ENCODE data around the gene C1QTNF8.
"Not testable (repeated sequence)": the region's sequence is repeated elsewhere in the genome, so short reads cannot be mapped to it uniquely, and the experiment has no call there.

Gene C1QTNF8

GRCh38 chr16:1091992-1092552 is 4.0 kb downstream of the C1QTNF8 start:
- DNase-seq = no peak

GRCh38 chr16:1090620-1091587 is 5.1 kb downstream of the C1QTNF8 start:
- no peak for DNase-seq

DNA sequence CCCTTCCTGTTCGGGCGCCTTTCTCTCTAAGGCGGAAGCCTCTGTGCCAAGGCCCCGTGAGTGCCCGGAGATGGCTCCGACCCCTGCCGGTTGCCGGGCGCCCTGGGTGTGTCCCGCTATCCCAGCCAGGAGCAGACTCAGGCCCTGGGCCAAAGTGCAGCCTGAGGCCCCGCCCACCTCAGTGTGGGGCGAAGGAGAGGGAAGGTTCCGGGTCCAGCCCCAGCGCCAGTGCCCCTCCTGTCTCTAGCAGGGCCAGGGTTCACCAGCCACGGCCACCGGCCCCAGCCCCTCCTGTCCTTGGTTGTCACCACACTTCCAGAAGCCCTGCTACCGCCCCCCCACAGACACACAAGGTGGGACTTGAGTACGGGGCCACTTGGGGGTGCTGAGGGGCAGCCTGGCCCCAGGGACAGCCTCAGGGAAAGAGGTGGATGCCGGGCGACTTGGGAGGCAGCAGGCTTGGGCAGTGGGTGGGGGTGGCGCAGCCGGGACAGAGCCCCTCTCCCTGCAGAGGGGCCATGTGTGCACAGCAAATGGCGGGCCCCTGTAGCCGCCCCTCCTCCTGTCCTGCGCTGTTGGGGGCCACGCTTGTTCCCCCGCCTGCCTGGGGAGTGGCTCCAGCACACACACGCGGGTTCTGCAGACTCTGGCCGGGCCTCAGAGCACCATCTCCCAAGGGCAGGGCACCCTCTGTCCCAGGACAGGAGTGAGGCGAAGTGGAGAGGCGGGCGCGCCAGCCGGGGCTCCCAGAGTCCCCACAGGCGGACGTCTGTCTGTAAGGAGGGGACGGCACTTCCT is 6.0 kb downstream of the C1QTNF8 start:
- DNase-seq = no peak

DNA sequence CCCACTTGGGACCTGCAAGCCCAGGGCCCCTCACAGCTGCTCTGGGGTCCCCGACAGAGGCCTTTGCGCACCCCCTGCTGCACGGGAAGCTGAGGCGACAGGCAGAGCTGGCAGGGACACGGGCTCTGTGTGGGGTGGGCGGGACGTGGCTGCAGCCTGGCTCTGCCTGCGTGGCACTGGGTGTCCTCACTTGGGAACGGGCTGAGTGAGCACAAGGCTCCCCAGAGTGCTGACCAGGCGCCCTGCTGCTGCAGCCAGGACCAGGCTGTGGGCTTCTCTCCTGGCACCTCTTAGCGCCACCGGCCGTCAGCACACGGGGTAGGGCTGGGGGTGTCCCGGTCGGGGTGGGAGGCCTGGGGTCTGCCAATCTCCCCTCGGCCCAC is 6.6 kb downstream of the C1QTNF8 start:
- no peak for DNase-seq

- DNase-seq = no peak
Observed at GRCh38 chr16:1088295-1089170, 7.5 kb downstream of the C1QTNF8 start.

- DNase-seq = not testable (repeated sequence)
Observed at GRCh38 chr16:1086443-1086842, 9.6 kb downstream of the C1QTNF8 start.

GRCh38 chr16:1084971-1085370 is 11.1 kb downstream of the C1QTNF8 start:
- no peak for DNase-seq

DNA sequence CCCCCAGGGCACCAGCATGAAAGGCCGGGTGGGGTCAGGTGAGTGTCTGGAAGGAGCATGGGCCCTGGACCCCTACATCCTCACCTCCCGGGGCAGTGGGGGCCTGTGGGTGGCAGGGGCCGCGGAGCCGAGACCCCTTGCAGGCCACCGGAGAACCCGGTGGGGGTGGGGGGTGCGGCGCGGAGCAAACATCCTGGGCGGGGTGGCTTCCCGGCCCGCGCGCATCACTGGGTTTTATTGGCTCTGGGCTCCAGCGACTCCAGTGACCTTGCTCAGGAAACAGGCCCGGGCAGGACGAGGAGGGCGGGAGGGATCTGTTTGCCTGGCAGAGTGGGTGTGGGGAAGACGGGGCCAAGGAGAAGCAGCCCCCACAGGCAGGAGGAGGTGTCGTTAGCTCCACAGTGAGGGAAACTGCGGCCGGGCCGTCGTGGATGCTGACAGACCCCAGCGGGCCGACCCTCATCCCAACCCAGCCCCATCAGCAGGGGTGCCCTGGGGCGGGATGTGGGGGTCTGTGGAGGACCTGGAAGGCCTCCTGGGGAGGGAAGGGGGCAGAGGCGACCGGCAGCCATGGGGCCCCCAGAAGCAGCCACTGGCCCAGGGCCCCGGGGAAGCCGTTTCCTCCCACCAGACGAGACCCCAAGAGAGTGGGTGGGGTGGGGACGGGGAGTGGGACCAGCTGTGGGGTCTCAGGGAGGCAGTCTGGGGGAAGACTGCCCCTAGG is 12.9 kb downstream of the C1QTNF8 start:
- DNase-seq = no peak

GRCh38 chr16:1082266-1082951 is 13.6 kb downstream of the C1QTNF8 start:
- no peak for DNase-seq

- DNase-seq = no peak
Observed at GRCh38 chr16:1081734-1082265, 14.2 kb downstream of the C1QTNF8 start.

DNA sequence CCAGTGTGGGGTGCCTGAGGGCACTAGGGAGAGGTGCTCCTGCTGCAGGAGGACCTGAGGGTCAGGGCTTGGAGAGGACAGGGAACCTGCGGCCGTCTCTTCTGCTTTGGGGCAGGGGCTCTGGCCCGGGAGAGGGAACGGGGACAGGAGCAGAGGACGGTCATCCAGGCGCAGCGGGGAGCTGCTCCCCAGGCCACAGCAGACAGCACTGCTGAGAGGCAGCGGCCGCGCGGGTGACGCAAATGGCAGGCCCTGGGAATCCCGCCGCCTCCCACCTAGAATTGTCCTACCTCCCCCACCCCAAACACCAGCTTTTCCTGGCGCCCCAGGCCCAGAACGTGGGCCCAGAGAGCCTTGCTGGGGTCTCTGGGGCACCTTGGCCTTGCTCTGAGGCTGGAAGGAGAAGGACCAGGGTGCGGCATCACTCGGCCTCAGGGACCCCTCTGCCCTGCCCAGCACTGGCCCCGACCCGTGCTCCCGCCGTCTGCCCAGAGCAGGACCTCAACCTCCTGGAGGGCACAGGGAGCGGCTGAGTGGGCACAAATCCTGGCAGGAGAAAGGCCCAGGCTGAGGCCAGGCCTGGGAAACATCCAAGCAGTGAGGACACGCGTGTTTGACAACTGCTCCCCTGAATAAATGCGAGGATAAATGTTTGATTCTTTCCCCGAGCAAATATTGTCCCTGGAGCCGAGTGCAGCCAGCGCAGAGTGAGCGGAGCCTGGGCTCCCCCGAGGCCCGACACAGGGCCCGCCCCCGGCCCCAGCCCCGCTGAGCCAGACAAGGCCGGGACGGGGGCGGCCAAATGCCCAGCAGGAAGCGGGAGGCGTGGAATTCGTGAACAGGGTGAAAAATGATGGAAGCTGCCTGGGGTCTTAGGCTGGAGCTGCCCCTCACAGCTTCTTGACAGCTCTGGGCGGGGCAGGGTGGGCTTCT is 15.0 kb downstream of the C1QTNF8 start:
- no peak for DNase-seq

DNA sequence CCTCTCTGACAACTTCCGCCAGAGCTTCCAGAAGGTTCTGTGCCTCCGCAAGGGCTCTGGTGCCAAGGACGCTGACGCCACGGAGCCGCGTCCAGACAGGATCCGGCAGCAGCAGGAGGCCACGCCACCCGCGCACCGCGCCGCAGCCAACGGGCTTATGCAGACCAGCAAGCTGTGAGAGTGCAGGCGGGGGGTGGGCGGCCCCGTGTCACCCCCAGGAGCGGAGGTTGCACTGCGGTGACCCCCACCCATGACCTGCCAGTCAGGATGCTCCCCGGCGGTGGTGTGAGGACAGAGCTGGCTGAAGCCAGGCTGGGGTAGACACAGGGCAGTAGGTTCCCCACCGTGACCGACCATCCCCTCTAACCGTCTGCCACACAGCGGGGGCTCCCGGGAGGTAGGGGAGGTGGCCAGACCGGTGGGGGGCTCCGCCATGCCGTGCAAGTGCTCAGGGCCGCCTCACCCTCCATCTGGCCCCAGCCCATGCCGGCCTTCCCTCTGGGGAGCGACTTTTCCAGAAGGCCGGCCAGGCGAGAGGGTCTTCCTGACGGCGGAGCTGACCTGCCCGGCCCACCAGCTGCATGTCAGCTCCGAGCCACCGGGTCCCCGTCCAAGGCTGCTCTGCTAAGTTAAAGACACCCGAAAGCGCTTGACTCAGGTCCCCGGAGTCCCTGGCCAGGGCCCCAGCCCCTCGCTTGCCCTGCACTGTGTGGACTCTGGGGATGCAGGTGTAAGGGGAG is 16.1 kb downstream of the C1QTNF8 start:
- no peak for DNase-seq

GRCh38 chr16:1079341-1079740 is 16.7 kb downstream of the C1QTNF8 start:
- no peak for DNase-seq

DNA sequence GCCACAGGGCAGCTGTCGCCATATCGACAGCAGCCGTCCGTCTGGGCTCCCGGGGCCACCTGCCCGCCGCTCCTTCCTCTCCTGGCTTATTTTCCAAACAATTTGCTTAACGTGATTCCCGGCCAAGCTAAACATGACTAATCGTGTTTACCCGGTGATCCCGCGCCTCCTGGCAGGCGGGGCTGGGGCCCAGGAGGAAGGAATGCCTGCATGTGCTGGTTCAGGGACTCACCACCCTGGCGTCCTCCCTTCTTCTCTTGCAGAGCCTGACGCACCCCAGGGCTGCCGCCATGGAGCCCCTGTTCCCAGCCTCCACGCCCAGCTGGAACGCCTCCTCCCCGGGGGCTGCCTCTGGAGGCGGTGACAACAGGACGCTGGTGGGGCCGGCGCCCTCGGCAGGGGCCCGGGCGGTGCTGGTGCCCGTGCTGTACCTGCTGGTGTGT is 17.4 kb downstream of the C1QTNF8 start:
- no peak for DNase-seq

DNA sequence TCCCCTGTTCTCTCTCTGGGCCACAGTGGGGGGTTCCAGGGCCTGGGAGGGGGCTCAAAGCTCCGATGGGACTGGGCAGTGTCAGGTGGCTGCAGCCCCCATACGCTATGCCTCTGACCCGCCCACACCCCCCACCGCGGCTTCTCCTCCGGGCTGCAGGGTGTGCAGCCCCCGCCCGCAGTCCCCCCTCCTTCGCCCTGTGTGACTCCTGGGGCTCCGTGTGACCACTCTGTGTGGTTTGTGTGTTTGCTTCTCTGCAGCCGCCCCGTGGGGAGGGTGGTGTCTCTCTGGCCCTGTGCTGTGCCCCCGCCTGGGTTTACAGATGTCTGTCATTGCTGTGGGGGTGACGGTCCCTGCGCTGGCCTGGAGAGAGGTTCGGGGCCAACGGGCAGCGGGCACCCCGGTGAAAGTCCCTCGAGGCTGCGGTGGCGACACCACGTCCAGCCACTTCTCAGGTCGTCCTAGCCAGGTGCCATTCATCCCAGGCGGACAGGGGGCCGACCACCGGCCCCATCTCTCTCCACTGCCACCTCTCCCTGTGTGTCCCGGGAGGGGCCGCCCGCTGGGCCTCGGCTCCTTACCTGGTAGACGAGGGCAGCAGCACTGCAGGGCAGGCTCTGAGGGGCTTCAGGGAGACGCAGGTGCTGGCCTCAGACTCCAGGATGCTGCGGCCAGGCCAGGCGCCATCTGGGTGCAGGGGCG is 18.0 kb downstream of the C1QTNF8 start:
- no peak for DNase-seq

- DNase-seq = no peak
Observed at GRCh38 chr16:1076801-1077576, 19.1 kb downstream of the C1QTNF8 start.

- DNase-seq = no peak
Observed at GRCh38 chr16:1075546-1075945, 20.5 kb downstream of the C1QTNF8 start.

GRCh38 chr16:1074379-1074649 is 21.7 kb downstream of the C1QTNF8 start:
- DNase-seq = no peak

All from right forelimb (tissue), 1 donor.